Lower lobe of right lung (tissue), 2 donors: Measurements from ENCODE around the gene CSRP3. TPM values are rescaled to one million over a fixed set of nuclear protein-coding genes. Genes with fewer than 3 reads are reported as not detected.

Source experiments
- ATAC-seq, 2 donors: fragments of 200-7000 bp; cut with Tn5 transposase; one replicate each; pipeline ENCODE4 v1.9.1; 2020 to 2022; ENCODE audit warnings: mild to moderate bottlenecking in 2 of 2, moderate library complexity in 2 of 2
- DNase-seq: peaks from one replicate; pipeline ENCODE4 v3.0.0-alpha.2; 2020
- H3K27ac ChIP-seq: fragments of 200-600 bp; one replicate; pipeline ENCODE4 v1.8.0; 2022
- H3K27me3 ChIP-seq: fragments of 200-600 bp; one replicate; pipeline ENCODE4 v1.8.0; 2022; ENCODE audit warnings: low read depth
- H3K36me3 ChIP-seq: fragments of 200-600 bp; one replicate; pipeline ENCODE4 v1.8.0; 2022; ENCODE audit warnings: mild to moderate bottlenecking
- H3K4me1 ChIP-seq: fragments of 200-600 bp; one replicate; pipeline ENCODE4 v1.8.0; 2022
- H3K4me3 ChIP-seq: fragments of 200-600 bp; one replicate; pipeline ENCODE4 v1.8.0; 2022; ENCODE audit warnings: mild to moderate bottlenecking
- H3K9me3 ChIP-seq: fragments of 200-600 bp; one replicate; pipeline ENCODE4 v1.8.0; 2022
- intact Hi-C: fragments of 100-400 bp; cut with DNase I; formaldehyde crosslinking; loops from one replicate; pipeline ENCODE4 v1.11.0; 2022
- total RNA-seq: library from RNA; stranded (reverse); fragmentation: NEBNext Ultra II Directional; extraction: Animal tissue kit (Norgen Biotek cat#: 25700); gene quantifications from one replicate; pipeline ENCODE4 v1.2.1, GENCODE V29; 2021
- TF ChIP-seq, protein P1 (sequence below): fragments of 200-600 bp; IDR thresholded peaks from one replicate; pipeline ENCODE4 v1.8.0; 2022; ENCODE audit warnings: antibody characterized with exemption, mild to moderate bottlenecking
- donor health status: DM: no; HTN: yes; CAD: no; lungs with severe emphysema.

Gene CSRP3
- total RNA-seq, 1 donor from 2014 or later, result not detected

GRCh38 chr11:19173004-19173689 is 28.6 kb downstream of the CSRP3 start:
- Histone ChIP-seq H3K27ac (no peak overlapping the region), H3K27me3 (no peaks in the 10 kb centered on the region), H3K4me3 (no peak overlapping the region), H3K9me3 (no peaks in the 10 kb centered on the region), H3K4me1 (no peaks in the 10 kb centered on the region), H3K36me3 (peaks cover 57% of the 10 kb centered on the region)
- intact Hi-C loops, result no loop called here
- TF ChIP-seq, protein P1, sequence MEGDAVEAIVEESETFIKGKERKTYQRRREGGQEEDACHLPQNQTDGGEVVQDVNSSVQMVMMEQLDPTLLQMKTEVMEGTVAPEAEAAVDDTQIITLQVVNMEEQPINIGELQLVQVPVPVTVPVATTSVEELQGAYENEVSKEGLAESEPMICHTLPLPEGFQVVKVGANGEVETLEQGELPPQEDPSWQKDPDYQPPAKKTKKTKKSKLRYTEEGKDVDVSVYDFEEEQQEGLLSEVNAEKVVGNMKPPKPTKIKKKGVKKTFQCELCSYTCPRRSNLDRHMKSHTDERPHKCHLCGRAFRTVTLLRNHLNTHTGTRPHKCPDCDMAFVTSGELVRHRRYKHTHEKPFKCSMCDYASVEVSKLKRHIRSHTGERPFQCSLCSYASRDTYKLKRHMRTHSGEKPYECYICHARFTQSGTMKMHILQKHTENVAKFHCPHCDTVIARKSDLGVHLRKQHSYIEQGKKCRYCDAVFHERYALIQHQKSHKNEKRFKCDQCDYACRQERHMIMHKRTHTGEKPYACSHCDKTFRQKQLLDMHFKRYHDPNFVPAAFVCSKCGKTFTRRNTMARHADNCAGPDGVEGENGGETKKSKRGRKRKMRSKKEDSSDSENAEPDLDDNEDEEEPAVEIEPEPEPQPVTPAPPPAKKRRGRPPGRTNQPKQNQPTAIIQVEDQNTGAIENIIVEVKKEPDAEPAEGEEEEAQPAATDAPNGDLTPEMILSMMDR, result no peak
- ATAC-seq (no peak), DNase-seq (no peak)

GRCh38 chr11:19168090-19168489 is 33.7 kb downstream of the CSRP3 start:
- H3K4me3 ChIP-seq, result no peak overlapping the region
- no peaks in the 10 kb centered on the region for H3K27me3 ChIP-seq
- no peak overlapping the region for H3K27ac ChIP-seq
- intact Hi-C loops, result no loop called here
- H3K4me1 ChIP-seq, result no peaks in the 10 kb centered on the region
- peaks cover 73% of the 10 kb centered on the region for H3K36me3 ChIP-seq
- H3K9me3 ChIP-seq, result no peaks in the 10 kb centered on the region
- TF ChIP-seq, protein P1, result no peak
- DNase-seq (no peak), ATAC-seq (no peak)

DNA sequence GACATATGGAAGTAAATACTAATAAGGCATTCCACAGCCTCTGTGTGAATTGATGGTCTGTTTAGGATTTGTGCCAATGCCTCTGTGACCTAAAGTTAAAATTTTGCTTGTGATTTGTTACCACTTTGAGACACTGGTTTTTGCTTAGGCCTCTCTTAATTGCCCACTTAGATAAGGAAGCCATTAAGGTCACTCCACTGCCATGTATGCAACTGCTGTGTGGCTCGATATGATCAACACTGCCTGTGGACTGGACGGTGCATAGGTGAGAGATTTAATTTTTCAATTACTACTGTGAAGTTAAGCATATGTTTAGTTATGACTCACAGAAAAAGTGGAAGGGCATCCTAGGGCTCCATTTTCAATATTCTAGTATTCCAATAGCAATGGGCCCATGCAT is 36.9 kb downstream of the CSRP3 start:
- peaks cover 46% of the 10 kb centered on the region for H3K36me3 ChIP-seq
- no peak overlapping the region for H3K4me3 ChIP-seq
- TF ChIP-seq, protein P1, result no peak
- intact Hi-C loops, result no loop called here
- H3K27ac ChIP-seq, result no peak overlapping the region
- no peak for DNase-seq
- H3K4me1 ChIP-seq, result no peaks in the 10 kb centered on the region
- no peak for ATAC-seq
- no peaks in the 10 kb centered on the region for H3K9me3 ChIP-seq
- H3K27me3 ChIP-seq, result no peaks in the 10 kb centered on the region

DNA sequence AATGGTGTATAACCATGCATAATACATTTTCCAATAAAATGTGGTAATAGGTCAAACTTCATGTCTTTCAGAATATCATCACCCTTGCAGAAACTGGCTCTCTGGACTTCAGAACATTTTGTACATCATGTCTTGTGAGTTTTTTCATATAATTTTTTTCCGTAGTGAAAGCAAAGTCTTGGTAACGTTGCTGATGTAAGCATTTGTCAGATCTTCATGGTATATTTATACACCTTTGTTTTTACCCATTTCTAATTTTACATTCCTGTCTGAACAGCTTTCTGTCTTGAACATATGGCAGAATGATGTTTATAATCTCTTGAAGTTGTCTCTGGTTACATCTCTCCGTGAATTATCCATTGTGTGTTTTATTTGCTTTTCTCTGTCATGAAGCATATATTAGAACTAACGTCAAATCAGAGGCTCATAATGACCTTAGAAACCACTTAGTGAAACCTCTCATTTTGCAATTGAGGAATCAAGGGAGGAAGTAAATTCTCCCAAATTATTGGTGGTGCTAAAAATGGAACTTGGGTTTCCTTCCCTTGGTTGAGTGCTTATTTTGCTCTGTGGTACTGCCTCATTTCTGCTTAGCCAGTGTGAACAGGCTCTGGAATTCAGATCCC is 37.4 kb downstream of the CSRP3 start:
- no peak overlapping the region for H3K4me3 ChIP-seq
- TF ChIP-seq, protein P1, result no peak
- no peak for DNase-seq
- no peaks in the 10 kb centered on the region for H3K4me1 ChIP-seq
- no peak for ATAC-seq
- no peaks in the 10 kb centered on the region for H3K9me3 ChIP-seq
- no peaks in the 10 kb centered on the region for H3K27me3 ChIP-seq
- H3K27ac ChIP-seq, result no peak overlapping the region
- intact Hi-C loops, result no loop called here
- peaks cover 46% of the 10 kb centered on the region for H3K36me3 ChIP-seq

DNA sequence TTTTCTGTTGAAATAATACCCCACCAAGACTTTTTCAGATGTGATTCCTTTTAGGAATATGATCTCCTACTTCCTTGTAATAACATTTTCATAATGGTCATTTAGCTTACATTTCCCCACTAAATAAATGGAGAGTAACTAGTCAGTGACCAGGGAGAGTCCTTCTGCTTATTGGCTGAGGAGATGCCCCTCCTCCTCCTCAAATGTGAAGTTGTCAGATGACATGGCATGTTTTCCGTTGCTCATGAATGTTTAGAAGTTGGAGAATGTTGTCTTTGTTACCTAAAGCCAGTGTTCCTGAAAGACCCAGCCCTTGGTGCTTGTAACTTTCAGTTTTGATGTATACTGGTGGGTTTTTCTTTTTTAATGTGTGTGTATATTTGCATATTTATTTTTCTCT is 38.2 kb downstream of the CSRP3 start:
- Histone ChIP-seq H3K4me3 (no peak overlapping the region), H3K4me1 (no peaks in the 10 kb centered on the region), H3K36me3 (peaks cover 47% of the 10 kb centered on the region), H3K9me3 (no peaks in the 10 kb centered on the region), H3K27ac (no peak overlapping the region), H3K27me3 (no peaks in the 10 kb centered on the region)
- no peak for DNase-seq
- intact Hi-C loops, result no loop called here
- TF ChIP-seq, protein P1, result no peak
- no peak for ATAC-seq
